ENCODE measurements around the gene FAM234B. TPM values are rescaled to one million over a fixed set of nuclear protein-coding genes. Genes with fewer than 3 reads are reported as not detected.

The FAM234B gene
- polyA plus RNA-seq, 1 donor from 2014 or later: 20.5 TPM

DNA sequence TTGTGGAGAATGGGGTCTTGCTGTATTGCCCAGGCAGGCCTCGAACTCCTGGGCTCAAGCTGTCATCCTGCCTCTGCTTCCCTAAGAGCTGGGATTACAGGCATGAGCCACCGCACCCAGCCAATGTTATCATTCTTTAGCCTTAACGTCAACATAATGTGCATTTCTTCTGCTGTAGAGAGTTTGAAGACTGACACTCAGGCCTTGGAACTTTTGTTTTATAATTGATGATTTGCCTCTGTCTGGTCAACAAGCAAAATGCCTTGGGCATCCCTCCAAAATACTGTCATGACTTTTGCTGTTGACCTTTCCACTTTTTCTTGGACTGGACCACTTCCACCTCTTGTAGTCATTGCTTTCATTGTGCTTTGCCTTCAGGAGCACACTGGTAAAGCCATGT, 29.0 kb downstream of the FAM234B start:
- Histone ChIP-seq H3K4me2 (ENCODE audit: low read length) (no peak overlapping the region), H2AFZ (ENCODE audit: low read depth, low read length) (no peak overlapping the region), H4K20me1 (ENCODE audit: insufficient read depth) (no peaks in the 10 kb centered on the region), H3K79me2 (replicated peaks; ENCODE audit: insufficient read depth, low read length) (no peaks in the 10 kb centered on the region), H3K36me3 (ENCODE audit: insufficient read depth, low read length) (peaks cover 11% of the 10 kb centered on the region), H3K27me3 (ENCODE audit: insufficient read depth, low read depth, low read length) (no peaks in the 10 kb centered on the region), H3K9me2 (ENCODE audit: insufficient read depth, low read length) (no peaks in the 10 kb centered on the region), H3K9ac (ENCODE audit: low read length) (no peak overlapping the region), H3K4me3 (ENCODE audit: low read length) (no peak overlapping the region), H3K9me3 (ENCODE audit: low read length) (no peaks in the 10 kb centered on the region), H3F3A (ENCODE audit: insufficient read depth, low read length, poor library complexity, severe bottlenecking) (no peaks in the 10 kb centered on the region), H3K27ac (ENCODE audit: low read length) (no peak overlapping the region)
- TF ChIP-seq CTCF (IDR thresholded peaks at IDR 0.05; ENCODE audit: poor library complexity, severe bottlenecking): no peak
- no peak for TF ChIP-seq EZH2 (IDR thresholded peaks at IDR 0.05; ENCODE audit: borderline replicate concordance, insufficient read depth, low read length, poor library complexity, severe bottlenecking)
- no peak for TF ChIP-seq MXI1 (conservative IDR thresholded peaks at IDR 0.05; ENCODE audit: poor library complexity, severe bottlenecking)
- TF ChIP-seq POLR2AphosphoS5 (IDR thresholded peaks at IDR 0.05): no peak
- TF ChIP-seq RAD21 (conservative IDR thresholded peaks at IDR 0.05): no peak
- no peak for TF ChIP-seq SMC3 (conservative IDR thresholded peaks at IDR 0.05; ENCODE audit: poor library complexity)
- TF ChIP-seq EP300 (conservative IDR thresholded peaks at IDR 0.05; ENCODE audit: poor library complexity, severe bottlenecking): no peak
- TF ChIP-seq TAF1 (IDR thresholded peaks at IDR 0.05; ENCODE audit: low read depth): no peak
- no peak for TF ChIP-seq REST (IDR thresholded peaks at IDR 0.05; ENCODE audit: borderline replicate concordance)

- H3K9me3 ChIP-seq (ENCODE audit: low read length): no peaks in the 10 kb centered on the region
- TF ChIP-seq RAD21 (conservative IDR thresholded peaks at IDR 0.05): no peak
- no peak for TF ChIP-seq EZH2 (IDR thresholded peaks at IDR 0.05; ENCODE audit: borderline replicate concordance, insufficient read depth, low read length, poor library complexity, severe bottlenecking)
- no peak for TF ChIP-seq POLR2AphosphoS5 (IDR thresholded peaks at IDR 0.05)
- no peak for TF ChIP-seq CTCF (IDR thresholded peaks at IDR 0.05; ENCODE audit: poor library complexity, severe bottlenecking)
- no peak for TF ChIP-seq REST (IDR thresholded peaks at IDR 0.05; ENCODE audit: borderline replicate concordance)
- TF ChIP-seq EP300 (conservative IDR thresholded peaks at IDR 0.05; ENCODE audit: poor library complexity, severe bottlenecking): no peak
- no peak for TF ChIP-seq SMC3 (conservative IDR thresholded peaks at IDR 0.05; ENCODE audit: poor library complexity)
- TF ChIP-seq TAF1 (IDR thresholded peaks at IDR 0.05; ENCODE audit: low read depth): no peak
- TF ChIP-seq MXI1 (conservative IDR thresholded peaks at IDR 0.05; ENCODE audit: poor library complexity, severe bottlenecking): no peak
- H3K9ac ChIP-seq (ENCODE audit: low read length): no peak overlapping the region
- H4K20me1 ChIP-seq (ENCODE audit: insufficient read depth): no peaks in the 10 kb centered on the region
- H2AFZ ChIP-seq (ENCODE audit: low read depth, low read length): no peak overlapping the region
- peaks cover 11% of the 10 kb centered on the region for H3K36me3 ChIP-seq (ENCODE audit: insufficient read depth, low read length)
- no peak overlapping the region for H3K27ac ChIP-seq (ENCODE audit: low read length)
- no peak overlapping the region for H3K4me2 ChIP-seq (ENCODE audit: low read length)
- no peaks in the 10 kb centered on the region for H3K27me3 ChIP-seq (ENCODE audit: insufficient read depth, low read depth, low read length)
- H3K4me3 ChIP-seq (ENCODE audit: low read length): no peak overlapping the region
- H3K79me2 ChIP-seq (replicated peaks; ENCODE audit: insufficient read depth, low read length): no peaks in the 10 kb centered on the region
- no peaks in the 10 kb centered on the region for H3F3A ChIP-seq (ENCODE audit: insufficient read depth, low read length, poor library complexity, severe bottlenecking)
- H3K9me2 ChIP-seq (ENCODE audit: insufficient read depth, low read length): no peaks in the 10 kb centered on the region
Measured at GRCh38 chr12:13074396-13075117, 30.4 kb downstream of the FAM234B start.
